Measurements from ENCODE around the gene SEPTIN8.

Gene SEPTIN8

GRCh38 chr5:132766020-132766805, 10.8 kb downstream of the SEPTIN8 start:
- Mint-ChIP-seq H3K27me3 (no peaks in the 10 kb centered on the region), H3K27ac (no peak overlapping the region), H3K4me1 (no peaks in the 10 kb centered on the region), H3K4me3 (no peak overlapping the region), H3K36me3 (no peaks in the 10 kb centered on the region), H3K9me3 (no peaks in the 10 kb centered on the region)
- ATAC-seq = no peak

DNA sequence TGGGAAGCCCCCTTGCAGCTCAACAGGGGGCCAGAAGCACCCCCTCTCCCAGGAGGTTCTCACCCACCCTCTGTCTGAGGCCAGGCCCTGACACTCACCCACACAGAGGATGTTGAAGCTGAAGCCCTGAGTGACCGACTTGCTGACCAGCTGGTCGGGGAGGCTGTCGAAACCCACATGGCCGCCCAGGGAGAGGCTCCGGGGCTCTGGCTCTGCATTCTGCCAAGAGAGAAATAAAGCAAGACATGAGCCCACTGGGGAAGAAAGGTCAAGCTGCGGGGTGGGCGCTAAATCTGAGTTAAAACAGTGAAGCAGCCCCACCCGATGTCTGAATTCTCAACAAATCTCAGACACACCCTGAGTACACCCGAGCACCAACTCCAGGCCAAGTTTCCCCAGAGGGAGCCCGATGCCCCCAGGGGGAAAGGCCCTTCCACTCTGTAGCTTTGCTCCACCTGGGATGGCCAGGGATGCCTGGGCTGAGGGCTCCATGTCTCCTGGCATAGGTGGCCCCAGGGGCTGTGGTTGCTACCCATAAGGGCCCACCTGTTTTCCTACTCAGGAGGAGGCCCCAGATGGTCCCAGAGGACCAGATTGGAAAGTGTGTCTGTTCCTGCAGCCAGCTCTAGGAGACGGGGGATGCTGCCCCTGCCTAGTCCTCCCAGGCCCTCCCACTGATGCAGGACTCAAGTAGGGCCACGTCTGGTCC, 11.6 kb downstream of the SEPTIN8 start:
- Mint-ChIP-seq H3K36me3 (no peaks in the 10 kb centered on the region), H3K27ac (no peak overlapping the region), H3K4me3 (no peak overlapping the region), H3K27me3 (no peaks in the 10 kb centered on the region), H3K4me1 (no peaks in the 10 kb centered on the region), H3K9me3 (no peaks in the 10 kb centered on the region)
- ATAC-seq = no peak

GRCh38 chr5:132764671-132765238, 12.3 kb downstream of the SEPTIN8 start:
- Mint-ChIP-seq H3K27me3 (no peaks in the 10 kb centered on the region), H3K36me3 (no peaks in the 10 kb centered on the region), H3K9me3 (no peaks in the 10 kb centered on the region), H3K4me3 (no peak overlapping the region), H3K4me1 (no peaks in the 10 kb centered on the region), H3K27ac (no peak overlapping the region)
- ATAC-seq = no peak

DNA sequence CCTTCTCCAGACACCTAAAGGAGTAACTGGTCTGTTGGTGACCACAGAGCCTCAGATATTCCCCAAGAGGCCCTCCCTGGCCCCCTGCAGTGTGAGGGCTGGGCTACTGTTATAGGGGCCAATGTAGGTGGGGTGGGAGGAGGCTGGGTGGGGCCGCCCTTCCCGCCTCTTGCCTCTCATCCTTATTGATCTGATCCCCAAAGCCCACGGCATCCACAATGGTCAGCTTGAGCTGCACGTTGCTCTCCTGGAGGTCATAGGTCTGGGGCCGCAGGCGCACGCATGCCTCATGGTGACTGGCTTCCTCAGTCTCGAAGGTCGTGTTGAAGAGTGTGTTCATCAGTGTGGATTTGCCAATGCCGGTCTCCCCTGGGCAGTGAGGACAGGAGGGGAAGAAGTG, 13.0 kb downstream of the SEPTIN8 start:
- no peaks in the 10 kb centered on the region for H3K36me3 Mint-ChIP-seq
- H3K4me3 Mint-ChIP-seq = no peak overlapping the region
- no peak for ATAC-seq
- no peaks in the 10 kb centered on the region for H3K4me1 Mint-ChIP-seq
- no peaks in the 10 kb centered on the region for H3K9me3 Mint-ChIP-seq
- no peaks in the 10 kb centered on the region for H3K27me3 Mint-ChIP-seq
- no peak overlapping the region for H3K27ac Mint-ChIP-seq

GRCh38 chr5:132763181-132764036, 13.6 kb downstream of the SEPTIN8 start:
- Mint-ChIP-seq H3K9me3 (no peaks in the 10 kb centered on the region), H3K27ac (no peak overlapping the region), H3K27me3 (no peaks in the 10 kb centered on the region), H3K4me3 (no peak overlapping the region), H3K36me3 (no peaks in the 10 kb centered on the region), H3K4me1 (no peaks in the 10 kb centered on the region)
- ATAC-seq = no peak

DNA sequence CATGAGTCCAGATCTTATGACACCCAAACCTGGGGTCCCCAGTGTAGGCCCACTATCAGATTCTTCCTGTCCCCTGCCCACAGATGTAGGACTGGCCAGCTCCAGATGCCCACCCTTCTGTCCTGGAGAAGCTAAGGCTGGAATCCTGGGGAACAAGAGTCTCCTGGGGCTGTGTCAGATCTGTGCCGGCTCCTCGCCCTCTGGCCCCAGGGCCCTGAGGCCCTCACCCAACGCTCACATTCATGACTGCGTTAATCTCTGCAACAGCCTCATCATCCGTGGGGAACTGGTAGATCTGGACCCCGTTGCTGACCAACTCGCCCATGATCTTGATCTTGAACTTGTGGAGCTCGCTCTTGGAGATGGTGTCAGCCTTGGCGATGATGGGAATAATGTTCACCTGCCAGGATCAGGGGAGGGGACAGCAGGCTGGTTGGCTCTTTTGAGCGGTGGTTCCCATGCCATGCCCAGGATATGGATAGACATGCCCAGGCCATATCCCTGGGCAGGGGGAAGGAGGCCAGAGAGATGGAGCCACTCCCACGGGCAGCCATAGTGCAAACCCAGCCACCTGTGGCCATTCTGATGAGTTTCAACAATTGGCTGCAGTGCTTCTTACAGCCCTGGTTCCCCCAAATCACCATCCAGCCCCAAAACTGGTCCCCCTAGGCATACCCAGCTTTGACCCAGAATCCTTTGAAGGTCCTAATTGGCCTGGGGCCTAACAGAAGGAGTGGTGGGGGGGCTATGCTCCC, 14.6 kb downstream of the SEPTIN8 start:
- Mint-ChIP-seq H3K9me3 (no peaks in the 10 kb centered on the region), H3K36me3 (no peaks in the 10 kb centered on the region), H3K4me1 (no peaks in the 10 kb centered on the region), H3K27me3 (no peaks in the 10 kb centered on the region), H3K4me3 (no peak overlapping the region), H3K27ac (no peak overlapping the region)
- ATAC-seq = no peak

- no peak for ATAC-seq
- Mint-ChIP-seq H3K9me3 (no peaks in the 10 kb centered on the region), H3K27me3 (no peaks in the 10 kb centered on the region), H3K27ac (no peak overlapping the region), H3K4me3 (no peak overlapping the region), H3K4me1 (no peaks in the 10 kb centered on the region), H3K36me3 (no peaks in the 10 kb centered on the region)
Observed at GRCh38 chr5:132761321-132762240, 15.5 kb downstream of the SEPTIN8 start.

GRCh38 chr5:132760601-132761317, 16.3 kb downstream of the SEPTIN8 start:
- no peaks in the 10 kb centered on the region for H3K4me1 Mint-ChIP-seq
- no peaks in the 10 kb centered on the region for H3K9me3 Mint-ChIP-seq
- H3K36me3 Mint-ChIP-seq = no peaks in the 10 kb centered on the region
- H3K27me3 Mint-ChIP-seq = no peaks in the 10 kb centered on the region
- ATAC-seq = no peak
- H3K4me3 Mint-ChIP-seq = no peak overlapping the region
- no peak overlapping the region for H3K27ac Mint-ChIP-seq

- no peak overlapping the region for H3K27ac Mint-ChIP-seq
- no peak overlapping the region for H3K4me3 Mint-ChIP-seq
- H3K27me3 Mint-ChIP-seq = no peaks in the 10 kb centered on the region
- no peak for ATAC-seq
- H3K9me3 Mint-ChIP-seq = no peaks in the 10 kb centered on the region
- no peaks in the 10 kb centered on the region for H3K36me3 Mint-ChIP-seq
- no peaks in the 10 kb centered on the region for H3K4me1 Mint-ChIP-seq
Observed at GRCh38 chr5:132760049-132760420, 17.0 kb downstream of the SEPTIN8 start.

DNA sequence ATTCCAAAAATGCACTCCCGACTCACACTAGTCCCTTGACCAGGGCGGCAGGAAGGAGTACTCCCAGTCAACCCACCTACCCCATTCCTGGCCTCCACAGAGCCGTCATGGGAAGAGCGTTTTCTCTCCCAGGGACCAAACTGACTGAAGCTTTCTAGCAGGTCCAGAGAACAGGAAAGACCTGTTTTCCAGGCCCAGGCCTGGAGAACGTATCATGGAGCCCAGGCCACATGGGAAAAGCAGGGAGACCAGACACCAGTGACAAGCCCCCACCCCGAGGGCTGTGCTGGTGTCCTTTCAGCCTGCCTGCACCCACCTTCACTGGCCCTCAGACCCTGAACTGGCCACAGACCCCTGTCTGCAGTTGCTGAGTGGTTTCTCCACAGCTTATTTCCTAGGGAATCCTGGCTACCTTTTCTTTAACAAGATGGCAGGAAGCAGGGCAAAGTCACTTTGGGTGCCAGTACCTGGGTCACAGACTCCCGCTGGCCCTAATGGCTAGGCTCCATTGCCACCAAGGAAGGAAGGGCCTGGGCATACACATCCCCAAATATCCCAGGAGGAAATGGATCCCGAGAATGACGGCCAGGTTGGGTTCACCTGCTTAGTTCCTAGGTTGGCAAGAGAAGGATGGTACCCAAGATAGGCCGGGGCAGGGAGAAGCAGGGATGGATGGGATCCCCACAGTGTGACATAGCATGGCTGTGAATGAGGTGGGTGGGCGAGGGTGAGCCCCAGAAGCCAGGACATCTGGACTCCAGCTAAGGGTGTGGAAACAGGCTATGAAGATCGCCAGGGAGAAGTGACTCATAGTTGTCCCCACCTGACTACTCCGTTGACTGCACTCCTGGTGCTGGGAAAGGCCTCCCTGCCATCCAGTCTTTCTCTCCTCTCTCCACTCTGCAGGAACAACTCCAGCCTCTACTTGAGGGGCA, 17.7 kb downstream of the SEPTIN8 start:
- H3K4me3 Mint-ChIP-seq = no peak overlapping the region
- no peaks in the 10 kb centered on the region for H3K4me1 Mint-ChIP-seq
- no peaks in the 10 kb centered on the region for H3K9me3 Mint-ChIP-seq
- H3K27me3 Mint-ChIP-seq = no peaks in the 10 kb centered on the region
- H3K27ac Mint-ChIP-seq = no peak overlapping the region
- no peak for ATAC-seq
- no peaks in the 10 kb centered on the region for H3K36me3 Mint-ChIP-seq

DNA sequence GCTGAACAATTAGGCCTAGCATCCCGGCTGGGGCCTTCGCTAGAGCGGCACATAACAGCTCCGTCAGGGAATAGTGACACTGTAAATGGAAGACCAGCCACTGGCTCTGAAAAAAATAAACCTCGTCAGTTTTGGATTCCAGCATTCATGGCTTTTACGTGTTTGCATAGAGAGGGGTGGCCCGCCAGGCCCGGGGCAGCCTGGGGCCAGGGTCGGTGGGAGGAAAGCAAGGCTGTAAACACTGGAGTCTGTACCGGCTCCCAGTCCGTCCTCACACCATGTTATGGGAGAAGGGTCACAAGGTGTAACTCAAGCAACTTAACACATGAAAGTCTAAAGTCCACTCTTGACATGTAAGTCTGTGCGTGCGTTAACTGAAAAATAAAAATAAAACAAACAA, 18.6 kb downstream of the SEPTIN8 start:
- H3K9me3 Mint-ChIP-seq = no peaks in the 10 kb centered on the region
- no peak for ATAC-seq
- no peaks in the 10 kb centered on the region for H3K4me1 Mint-ChIP-seq
- H3K4me3 Mint-ChIP-seq = no peak overlapping the region
- H3K36me3 Mint-ChIP-seq = no peaks in the 10 kb centered on the region
- H3K27ac Mint-ChIP-seq = no peak overlapping the region
- no peaks in the 10 kb centered on the region for H3K27me3 Mint-ChIP-seq

DNA sequence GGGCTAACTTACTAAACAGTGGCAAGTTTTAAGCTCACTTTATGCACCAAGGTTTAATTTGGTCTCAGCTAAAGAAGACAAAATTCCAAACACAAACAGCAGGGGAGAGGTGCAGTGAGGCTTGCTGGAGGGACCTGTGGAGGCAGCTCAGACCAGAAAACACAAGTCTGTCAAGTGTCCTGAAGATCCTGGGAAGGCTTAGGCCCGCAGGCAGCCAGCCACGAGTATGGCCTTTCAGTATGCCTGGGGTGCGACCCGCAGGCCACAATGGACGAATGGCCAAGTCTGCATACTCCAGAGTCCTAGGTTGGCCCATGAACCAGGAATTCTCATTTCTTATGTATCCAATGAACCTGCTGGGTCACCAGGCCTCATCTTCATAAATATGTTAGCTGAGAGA, 20.5 kb downstream of the SEPTIN8 start:
- no peak overlapping the region for H3K4me3 Mint-ChIP-seq
- no peaks in the 10 kb centered on the region for H3K36me3 Mint-ChIP-seq
- no peak overlapping the region for H3K27ac Mint-ChIP-seq
- no peak for ATAC-seq
- no peaks in the 10 kb centered on the region for H3K9me3 Mint-ChIP-seq
- peaks cover 7% of the 10 kb centered on the region for H3K4me1 Mint-ChIP-seq
- H3K27me3 Mint-ChIP-seq = no peaks in the 10 kb centered on the region

- no peak overlapping the region for H3K27ac Mint-ChIP-seq
Observed at GRCh38 chr5:132754947-132755346, 22.1 kb downstream of the SEPTIN8 start.

More at GRCh38 chr5:132754947-132755346, 22.1 kb downstream of the SEPTIN8 start:
- H3K4me1 Mint-ChIP-seq = peaks cover 22% of the 10 kb centered on the region
- no peak for ATAC-seq
- no peaks in the 10 kb centered on the region for H3K27me3 Mint-ChIP-seq
- H3K4me3 Mint-ChIP-seq = no peak overlapping the region
- H3K9me3 Mint-ChIP-seq = no peaks in the 10 kb centered on the region
- no peaks in the 10 kb centered on the region for H3K36me3 Mint-ChIP-seq
